Measurements from ENCODE around the gene PPP1R14D. TPM values are rescaled to one million over a fixed set of nuclear protein-coding genes. Genes with fewer than 3 reads are reported as not detected.
A peak's percentile ranks its signal among the peaks of the same experiment; 100 is the strongest.
"Not testable (repeated sequence)": the region's sequence is repeated elsewhere in the genome, so short reads cannot be mapped to it uniquely, and the experiment has no call there.

Gene PPP1R14D
- total RNA-seq, 2 experiments from 2014 or later = not detected

GRCh38 chr15:40867199-40867598 is 38.7 kb upstream of the PPP1R14D start:
- peaks cover 9% of the 10 kb centered on the region for H3K4me1 Mint-ChIP-seq (ENCODE audit: low read depth)
- no peaks in the 10 kb centered on the region for H3K9me3 Mint-ChIP-seq
- TF ChIP-seq CTCF (IDR thresholded peaks at IDR 0.05) = no peak
- ChIA-PET POLR2A (no interaction called here), CTCF (no interaction called here)
- DNase-seq = no peak
- no peaks in the 10 kb centered on the region for H3K27me3 Mint-ChIP-seq
- intact Hi-C loops (cut with micrococcal nuclease) = no loop called here
- no peaks in the 10 kb centered on the region for H3K36me3 Mint-ChIP-seq (ENCODE audit: low read depth)
- no peak overlapping the region for H3K27ac Mint-ChIP-seq
- H3K4me3 Mint-ChIP-seq = no peak overlapping the region
- ATAC-seq = no peak

DNA sequence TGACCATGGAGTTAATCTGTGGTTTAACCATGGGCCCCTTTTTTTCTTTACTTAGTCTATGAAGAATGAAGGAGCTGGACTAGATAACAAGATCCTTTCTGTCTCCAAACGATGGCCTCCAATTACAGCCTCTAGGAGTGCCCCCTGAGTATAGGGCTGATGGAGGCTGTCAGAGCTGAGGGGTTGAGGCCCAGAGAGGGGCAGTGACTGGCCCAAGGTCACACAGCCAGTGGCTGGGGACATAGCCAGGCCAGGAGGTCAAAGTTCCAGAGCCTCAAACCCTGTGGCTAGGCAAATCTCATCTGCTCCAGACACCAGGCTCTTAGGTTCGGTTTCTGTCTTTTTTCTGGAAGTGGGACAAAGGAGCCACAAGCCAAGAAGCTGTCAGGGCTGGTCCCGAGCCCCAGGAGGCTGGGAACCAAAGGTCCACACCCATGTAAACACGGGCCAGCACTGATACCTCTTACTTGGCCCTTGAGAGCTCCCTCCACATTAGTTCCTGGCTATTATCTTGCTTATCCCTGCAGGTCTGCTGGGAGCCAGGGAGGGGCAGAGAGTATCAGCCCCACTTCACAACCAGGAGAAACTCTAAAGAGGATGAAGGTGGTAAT is 35.3 kb upstream of the PPP1R14D start:
- ATAC-seq (no peak), DNase-seq (no peak)
- Mint-ChIP-seq H3K36me3 (ENCODE audit: low read depth) (no peaks in the 10 kb centered on the region), H3K9me3 (no peaks in the 10 kb centered on the region), H3K27ac (no peak overlapping the region), H3K27me3 (no peaks in the 10 kb centered on the region), H3K4me3 (no peak overlapping the region), H3K4me1 (ENCODE audit: low read depth) (no peaks in the 10 kb centered on the region)
- intact Hi-C loops (cut with micrococcal nuclease) = no loop called here
- POLR2A ChIA-PET = interaction anchor here (1.3 to 1.6 kb wide), 4 partner anchors 10 to 61 kb away, joined by 3 to 5 read pairs (median 4); partner anchors contain the start of genes RHOV and VPS18
- CTCF ChIA-PET = no interaction called here
- TF ChIP-seq CTCF (IDR thresholded peaks at IDR 0.05) = no peak

DNA sequence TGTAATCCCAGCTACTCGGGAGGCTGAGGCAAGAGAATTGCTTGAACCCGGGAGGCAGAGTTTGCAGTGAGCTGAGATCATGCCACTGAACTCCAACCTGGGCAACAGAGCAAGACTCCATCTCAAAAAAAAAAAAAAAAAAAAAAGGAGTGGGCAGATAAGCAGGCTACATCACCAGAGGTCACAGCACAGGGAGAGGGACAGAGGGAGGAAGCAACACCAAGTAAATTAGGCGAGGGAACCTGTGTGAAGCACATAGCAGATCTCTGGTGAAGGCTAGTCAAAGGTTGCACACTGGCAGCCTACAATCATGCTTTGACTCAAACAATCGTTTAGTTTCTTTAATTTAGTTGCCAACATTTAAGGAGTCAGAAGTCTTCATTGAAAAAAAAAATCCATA is 32.6 kb upstream of the PPP1R14D start:
- POLR2A ChIA-PET = interaction anchor here (1.1 to 5.7 kb wide), 2 partner anchors 34 to 93 kb away, joined by 4 to 45 read pairs; partner anchors contain the start of gene VPS18

DNA sequence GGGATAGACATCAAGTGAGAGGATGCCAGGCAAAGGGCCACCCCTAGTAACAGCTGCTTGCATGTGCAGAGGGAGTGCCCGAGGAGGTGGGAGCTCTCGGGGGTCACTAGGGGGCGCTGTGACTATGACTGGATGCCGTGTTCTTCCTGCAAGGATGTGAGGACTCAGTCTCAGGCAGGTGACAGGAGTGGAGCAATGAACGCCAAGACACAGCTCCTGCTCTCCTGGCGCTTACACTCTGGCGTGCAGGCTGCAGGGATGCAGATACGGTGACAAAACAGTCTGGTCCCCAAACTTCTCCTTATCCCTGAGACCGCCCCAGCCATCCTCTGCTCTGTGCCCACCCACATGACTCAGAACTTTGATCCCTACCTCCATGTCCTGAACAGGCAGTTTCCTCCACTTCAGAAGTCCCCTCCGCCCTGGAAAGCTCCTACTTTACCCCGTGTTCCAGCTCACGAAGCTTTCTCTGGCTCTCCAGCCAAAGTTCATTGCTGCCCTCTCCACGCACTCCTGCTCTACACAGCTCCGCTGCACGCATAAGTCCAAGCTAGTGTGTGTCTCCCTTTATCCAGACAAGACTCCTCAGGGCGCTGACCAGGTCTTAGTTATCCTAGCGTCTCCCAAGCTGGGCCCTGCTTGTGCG is 30.8 kb upstream of the PPP1R14D start:
- POLR2A ChIA-PET = interaction anchor here (0.5 to 5.7 kb wide), 5 partner anchors 11 to 1729 kb away, joined by 3 to 45 read pairs (median 8); partner anchors contain the start of gene VPS18
- Mint-ChIP-seq H3K4me3 (no peak overlapping the region), H3K36me3 (ENCODE audit: low read depth) (no peaks in the 10 kb centered on the region), H3K27ac (no peak overlapping the region), H3K4me1 (ENCODE audit: low read depth) (peaks cover 5% of the 10 kb centered on the region), H3K9me3 (no peaks in the 10 kb centered on the region), H3K27me3 (no peaks in the 10 kb centered on the region)
- peak; percentile 95 for DNase-seq
- CTCF ChIA-PET = interaction anchor here (0.6 to 4.7 kb wide), 34 partner anchors 9 to 414 kb away, joined by 3 to 65 read pairs (median 4); partner anchors contain the start of genes DNAJC17, PPP1R14D, SPINT1 and ZFYVE19
- TF ChIP-seq CTCF (IDR thresholded peaks at IDR 0.05) = peak; percentile 93
- ATAC-seq = peak; percentile 85
- intact Hi-C loops (cut with micrococcal nuclease) = loop anchor here (2.0 kb wide), 1 partner anchor 33 kb away; no protein-coding TSS in a partner anchor

More for the DNA sequence above, 32.6 kb upstream of the PPP1R14D start:
- ATAC-seq; H3K4me3 Mint-ChIP-seq; H3K4me1 Mint-ChIP-seq (ENCODE audit: low read depth); H3K27ac Mint-ChIP-seq; DNase-seq; H3K27me3 Mint-ChIP-seq; H3K36me3 Mint-ChIP-seq (ENCODE audit: low read depth); H3K9me3 Mint-ChIP-seq; intact Hi-C loops (cut with micrococcal nuclease): not testable (repeated sequence)
- CTCF ChIA-PET = interaction anchor here (0.7 kb wide), 1 partner anchor 92 kb away, joined by 3 read pairs; the partner anchor contains the start of gene CHAC1

GRCh38 chr15:40858706-40859105 is 30.2 kb upstream of the PPP1R14D start:
- Mint-ChIP-seq H3K27me3 (no peaks in the 10 kb centered on the region), H3K36me3 (ENCODE audit: low read depth) (no peaks in the 10 kb centered on the region), H3K27ac (no peak overlapping the region), H3K4me1 (ENCODE audit: low read depth) (peaks cover 5% of the 10 kb centered on the region), H3K9me3 (no peaks in the 10 kb centered on the region), H3K4me3 (no peak overlapping the region)
- ATAC-seq (no peak), DNase-seq (no peak)
- ChIA-PET CTCF (interaction anchor here (0.6 to 4.7 kb wide), 42 partner anchors 9 to 414 kb away, joined by 3 to 65 read pairs (median 4); partner anchors contain the start of genes C15orf62, PPP1R14D and SPINT1), POLR2A (interaction anchor here (2.0 to 5.7 kb wide), 3 partner anchors 12 to 36 kb away, joined by 8 to 45 read pairs (median 12); partner anchors contain the start of gene VPS18)
- intact Hi-C loops (cut with micrococcal nuclease) = loop anchor here (2.0 kb wide), 1 partner anchor 34 kb away; no protein-coding TSS in a partner anchor
- no peak for TF ChIP-seq CTCF (IDR thresholded peaks at IDR 0.05)
